HG03175 (cell line): ENCODE results near the gene ANKRA2.

Experiments used
- ATAC-seq: cut with Tn5 transposase; IDR thresholded peaks from one replicate; pipeline ENCODE4 v1.9.1; 2021; ENCODE audit warnings: mild to moderate bottlenecking, moderate library complexity; ENCODE audit not compliant: unreplicated experiment

ANKRA2 gene

GRCh38 chr5:73565139-73565968 is at the start of gene ANKRA2, which contains the start of gene UTP15:
Gene ANKRA2 (minus strand): TSS chr5:73565639. CDS start chr5:73562881, 2,758 bp downstream.
Gene UTP15 (plus strand): TSS chr5:73565743. CDS start chr5:73567345, 1,602 bp downstream.
- ATAC-seq = peak; percentile 97

- no peak for ATAC-seq
Measured at GRCh38 chr5:73615085-73615484, 49.6 kb upstream of the ANKRA2 start.

GRCh38 chr5:73612799-73613198 is 47.4 kb upstream of the ANKRA2 start:
- no peak for ATAC-seq

GRCh38 chr5:73607228-73607627 is 41.8 kb upstream of the ANKRA2 start:
- ATAC-seq = no peak

GRCh38 chr5:73606206-73606753 is 40.8 kb upstream of the ANKRA2 start:
- ATAC-seq = no peak

- ATAC-seq = no peak
Measured at GRCh38 chr5:73605223-73606087, 40.0 kb upstream of the ANKRA2 start.

GRCh38 chr5:73603998-73604397 is 38.6 kb upstream of the ANKRA2 start:
- ATAC-seq = no peak

GRCh38 chr5:73599380-73599779 is 33.9 kb upstream of the ANKRA2 start:
- ATAC-seq = no peak

- no peak for ATAC-seq
Measured at GRCh38 chr5:73596705-73597328, 31.4 kb upstream of the ANKRA2 start.

- ATAC-seq = no peak
Measured at GRCh38 chr5:73592551-73592950, 27.1 kb upstream of the ANKRA2 start.

- ATAC-seq = no peak
Measured at GRCh38 chr5:73591698-73592501, 26.5 kb upstream of the ANKRA2 start.

- ATAC-seq = peak; percentile 55
Measured at GRCh38 chr5:73591102-73591695, 25.8 kb upstream of the ANKRA2 start.

GRCh38 chr5:73587923-73588322 is 22.5 kb upstream of the ANKRA2 start:
- ATAC-seq = peak; percentile 64

- ATAC-seq = no peak
Measured at GRCh38 chr5:73582285-73583145, 17.1 kb upstream of the ANKRA2 start.

- peak; percentile 26 for ATAC-seq
Measured at GRCh38 chr5:73565969-73566547, 619 bp upstream of the ANKRA2 start.

- ATAC-seq = peak; percentile 6
Measured at GRCh38 chr5:73564675-73565074, 764 bp downstream of the ANKRA2 start.

GRCh38 chr5:73564018-73564417 is 1.4 kb downstream of the ANKRA2 start:
- no peak for ATAC-seq

- ATAC-seq = no peak
Measured at GRCh38 chr5:73558950-73559349, 6.5 kb downstream of the ANKRA2 start.
